Stimulated activated CD8-positive, alpha-beta memory T cell treated with anti-CD3 and anti-CD28 coated beads, Interleukin-15, amount 100 ng/mL, for 48 hours (primary cell): ENCODE results near the gene ALPL.

ENCODE experiments used
- DNase-seq, 2 donors: peaks; one replicate each; pipeline ENCODE4 v3.0.0-alpha.2; 2020; ENCODE audit warnings: low read depth in 2 of 2

ALPL gene

DNA sequence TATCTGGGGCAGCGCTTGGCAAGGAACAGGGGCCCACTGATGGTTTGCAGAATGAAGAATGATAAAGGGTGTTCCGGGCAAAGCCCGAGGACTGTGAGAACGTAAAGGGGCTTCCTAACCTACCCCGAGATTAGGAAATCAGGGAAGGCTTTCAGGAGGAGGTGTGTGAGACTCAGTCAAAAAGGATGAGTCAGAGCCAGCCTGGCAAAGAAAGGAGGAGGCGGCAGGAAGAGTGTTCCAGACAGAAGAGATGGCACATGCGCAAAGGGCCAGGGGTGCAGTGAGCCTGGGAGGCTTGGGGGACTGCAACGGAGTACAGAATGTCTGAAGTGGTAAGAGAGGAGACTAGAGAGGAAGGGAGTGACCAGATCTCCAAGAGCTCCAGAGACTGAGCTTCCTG lies 89.7 kb downstream of the ALPL start:
- DNase-seq = no peak

DNA sequence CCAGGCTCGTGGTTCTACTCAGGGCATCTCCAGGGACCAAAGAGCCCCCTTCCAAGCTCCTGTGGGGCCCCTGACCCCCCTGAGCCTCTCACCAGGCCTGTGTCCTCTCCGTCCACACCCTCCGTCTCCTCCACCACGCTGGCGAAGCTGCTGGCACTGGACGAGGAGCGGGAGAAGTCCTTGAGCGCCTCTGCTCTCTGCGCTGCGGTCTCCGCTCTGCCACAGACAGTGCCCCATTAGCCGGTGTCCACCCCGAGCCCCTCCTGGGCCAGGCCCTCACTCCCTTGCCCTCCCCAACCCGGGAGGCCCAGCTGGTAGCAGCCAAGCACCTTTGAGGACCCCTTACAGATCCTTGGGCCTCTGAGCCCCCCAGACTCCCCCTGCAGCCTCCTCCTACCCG lies 90.2 kb downstream of the ALPL start:
- no peak for DNase-seq

DNA sequence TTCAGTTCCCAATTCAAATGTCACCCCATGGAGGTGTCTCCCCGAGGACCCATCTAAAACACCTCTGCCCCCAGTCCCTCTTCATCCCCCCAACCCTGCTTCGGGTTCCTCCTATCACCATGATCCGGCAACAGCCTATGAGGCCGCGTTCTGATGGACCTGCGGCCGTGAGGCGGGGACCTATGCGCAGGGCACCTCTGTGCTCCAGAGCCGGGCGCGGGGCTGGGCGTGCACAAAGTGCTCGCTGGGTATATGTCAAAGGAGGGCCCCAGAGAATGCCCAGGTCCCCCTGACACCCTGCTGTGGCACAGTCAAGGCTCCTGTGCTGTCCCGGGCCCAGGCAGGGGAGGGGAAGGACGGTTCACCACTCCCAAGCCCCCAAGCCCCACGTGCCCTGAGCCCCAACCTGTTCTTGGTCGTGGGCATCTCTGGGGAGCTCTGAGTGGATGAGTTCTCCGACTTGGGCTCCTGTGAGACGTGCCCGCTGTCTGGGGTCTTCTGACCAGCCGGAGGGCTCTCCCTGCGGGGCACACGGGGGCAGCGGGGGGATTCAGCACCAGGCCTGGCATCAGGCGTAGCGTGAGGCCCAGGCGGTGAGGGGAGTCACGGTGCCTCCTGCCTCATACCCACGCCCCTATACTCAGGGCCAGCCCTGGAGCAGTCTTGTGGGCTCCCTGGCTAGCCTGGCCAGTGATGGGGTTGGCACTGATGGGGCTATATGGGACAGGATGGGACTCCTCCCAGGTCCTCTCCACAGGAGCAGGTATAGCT lies 92.2 kb downstream of the ALPL start:
- no peak for DNase-seq

DNA sequence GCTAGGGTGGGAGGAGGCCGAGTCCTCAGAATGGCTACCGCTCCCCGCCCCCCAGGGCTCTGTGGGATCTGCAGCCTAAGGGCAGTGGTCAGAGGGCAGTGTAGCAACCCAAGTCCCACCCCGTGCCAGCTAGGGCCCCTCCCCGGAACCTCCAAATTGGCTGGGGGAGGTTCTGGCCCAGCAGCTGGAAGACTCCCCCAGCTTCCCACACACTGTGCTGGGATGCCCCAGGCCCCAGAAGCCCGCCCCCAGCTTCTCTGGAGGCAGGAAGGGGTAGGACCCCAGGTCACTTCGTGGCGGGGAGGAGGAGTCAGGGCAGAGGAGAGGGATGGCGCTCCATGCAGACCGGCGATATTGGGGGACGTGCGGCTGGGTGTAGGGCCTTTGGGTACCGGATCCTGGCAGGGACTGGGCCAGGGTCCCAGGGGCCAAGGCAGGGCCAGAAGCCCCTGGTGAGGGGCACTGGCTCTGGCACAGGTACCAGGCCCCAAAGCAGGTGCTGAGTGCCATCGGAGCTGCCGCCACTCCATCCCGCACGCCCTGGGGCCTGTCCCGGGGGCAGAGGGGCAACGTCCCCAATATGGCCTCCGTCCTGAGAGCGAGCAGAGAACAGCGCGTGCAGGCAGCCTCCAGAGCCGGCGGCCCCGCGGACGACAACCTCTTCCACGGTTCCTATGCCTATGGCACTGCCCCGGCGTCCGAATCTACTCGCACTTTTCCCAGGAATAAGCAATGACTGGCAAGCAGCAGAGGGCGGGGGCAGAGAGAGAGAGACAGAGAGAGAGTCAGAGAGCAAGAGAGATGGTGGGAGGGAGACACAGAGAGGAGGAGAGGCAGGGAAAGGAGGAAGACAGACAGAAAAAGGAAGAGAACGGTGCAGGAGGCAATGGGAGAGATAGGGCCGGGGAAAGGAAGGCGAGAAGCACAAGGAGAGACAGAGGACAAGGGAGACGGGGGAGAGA lies 94.2 kb downstream of the ALPL start:
- DNase-seq = no peak

DNA sequence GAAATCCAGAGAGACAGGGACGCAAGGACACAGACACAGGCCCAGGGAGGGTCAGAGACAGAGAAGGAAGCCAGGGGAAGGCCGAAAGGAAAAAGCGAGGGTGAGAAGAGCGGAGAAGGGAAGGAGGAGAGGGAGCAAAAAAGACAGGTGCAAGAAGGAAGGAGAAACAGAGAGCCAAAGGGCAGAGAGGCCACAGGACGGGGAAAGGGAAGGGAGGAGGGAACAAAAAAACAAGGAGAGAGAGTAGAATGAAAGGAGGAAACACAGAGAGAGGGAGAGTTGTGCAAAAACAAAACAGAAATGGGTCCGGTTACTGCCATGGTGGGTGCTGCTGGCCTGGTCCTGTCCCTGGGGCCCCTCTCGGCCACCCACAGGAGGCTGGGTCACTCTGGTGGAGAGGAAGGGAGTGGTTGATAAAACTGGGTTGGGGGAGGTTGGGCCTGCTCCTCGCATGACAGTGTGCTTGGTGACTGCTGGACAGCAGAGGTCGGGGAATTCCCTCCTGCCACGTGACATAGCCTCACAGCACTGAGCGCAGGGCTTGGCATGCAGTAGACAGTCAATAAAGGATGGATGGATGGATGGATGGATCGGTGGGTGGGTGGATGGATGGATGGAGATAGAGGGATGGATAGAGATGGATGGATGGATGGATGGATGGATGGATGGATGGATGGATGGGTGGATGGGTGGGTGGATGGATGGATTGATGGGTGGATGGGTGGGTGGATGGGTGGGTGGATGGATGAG lies 95.2 kb downstream of the ALPL start:
- no peak for DNase-seq

DNA sequence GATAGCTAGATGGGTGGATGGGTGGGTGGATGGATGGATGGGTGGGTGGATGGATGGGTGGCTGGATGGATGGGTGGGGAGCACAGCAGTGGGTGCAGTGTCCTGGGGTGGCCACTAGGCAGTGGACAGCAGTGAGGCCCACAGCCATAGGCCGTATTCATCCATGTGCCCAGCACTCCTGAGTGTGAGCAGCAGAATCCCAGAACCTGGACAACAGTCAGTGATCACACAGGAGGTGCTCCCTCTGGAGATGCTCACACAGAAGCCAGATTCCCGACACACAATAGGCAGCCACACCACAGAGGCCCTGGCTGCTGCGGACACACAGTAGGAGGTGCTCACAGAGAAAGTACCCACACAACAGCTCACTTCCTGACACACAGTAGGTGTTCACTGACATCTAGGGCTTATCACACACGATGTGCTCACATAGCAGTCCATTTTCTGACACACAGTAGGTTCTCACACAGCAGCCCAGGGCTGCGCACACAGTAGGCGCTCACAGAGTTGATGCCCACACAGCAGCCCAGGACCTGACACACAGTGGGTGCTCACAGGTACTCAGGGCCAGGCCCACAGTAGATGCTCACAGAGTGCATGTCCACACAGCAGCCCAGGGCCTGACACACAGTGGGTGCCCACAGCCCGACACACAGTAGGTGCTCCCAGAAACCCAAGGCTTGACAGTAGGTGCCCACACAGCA lies 95.9 kb downstream of the ALPL start:
- no peak for DNase-seq

DNA sequence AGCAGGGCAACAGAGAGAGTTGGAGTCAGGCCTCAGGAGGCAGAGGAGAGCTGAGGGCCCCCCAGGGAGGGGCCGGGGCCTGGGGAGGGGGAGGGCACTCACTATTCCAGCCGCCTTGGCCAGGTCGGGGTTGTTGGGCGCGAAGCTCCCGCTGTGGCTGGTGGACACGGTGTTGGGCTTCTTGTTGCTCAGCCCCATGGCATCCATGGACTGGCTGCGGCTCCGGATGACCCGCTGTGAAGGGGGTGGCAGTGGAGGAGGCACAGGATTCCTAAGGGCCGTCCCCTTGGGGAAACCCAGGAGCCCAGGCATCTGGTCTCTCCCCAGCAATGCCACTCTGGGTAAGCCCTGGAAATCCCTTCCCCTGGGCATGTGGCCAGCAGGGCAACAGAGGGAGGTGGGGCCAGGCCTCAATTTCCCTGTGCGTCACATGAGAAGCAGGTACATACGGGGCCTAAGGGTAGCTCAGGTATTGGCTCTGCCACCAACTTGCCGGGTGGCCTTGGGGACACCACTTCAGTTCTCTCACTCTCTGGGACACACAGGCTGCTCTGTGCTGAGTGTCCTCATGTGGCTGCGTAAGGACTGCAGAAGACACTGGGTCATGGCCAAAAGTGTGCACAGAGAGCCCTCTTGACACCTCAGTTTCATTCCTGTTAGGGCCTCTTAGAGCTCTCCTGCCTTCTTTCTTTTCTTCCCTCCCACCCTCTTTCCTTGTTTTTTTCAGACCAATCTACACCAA lies 96.9 kb downstream of the ALPL start:
- no peak for DNase-seq

DNA sequence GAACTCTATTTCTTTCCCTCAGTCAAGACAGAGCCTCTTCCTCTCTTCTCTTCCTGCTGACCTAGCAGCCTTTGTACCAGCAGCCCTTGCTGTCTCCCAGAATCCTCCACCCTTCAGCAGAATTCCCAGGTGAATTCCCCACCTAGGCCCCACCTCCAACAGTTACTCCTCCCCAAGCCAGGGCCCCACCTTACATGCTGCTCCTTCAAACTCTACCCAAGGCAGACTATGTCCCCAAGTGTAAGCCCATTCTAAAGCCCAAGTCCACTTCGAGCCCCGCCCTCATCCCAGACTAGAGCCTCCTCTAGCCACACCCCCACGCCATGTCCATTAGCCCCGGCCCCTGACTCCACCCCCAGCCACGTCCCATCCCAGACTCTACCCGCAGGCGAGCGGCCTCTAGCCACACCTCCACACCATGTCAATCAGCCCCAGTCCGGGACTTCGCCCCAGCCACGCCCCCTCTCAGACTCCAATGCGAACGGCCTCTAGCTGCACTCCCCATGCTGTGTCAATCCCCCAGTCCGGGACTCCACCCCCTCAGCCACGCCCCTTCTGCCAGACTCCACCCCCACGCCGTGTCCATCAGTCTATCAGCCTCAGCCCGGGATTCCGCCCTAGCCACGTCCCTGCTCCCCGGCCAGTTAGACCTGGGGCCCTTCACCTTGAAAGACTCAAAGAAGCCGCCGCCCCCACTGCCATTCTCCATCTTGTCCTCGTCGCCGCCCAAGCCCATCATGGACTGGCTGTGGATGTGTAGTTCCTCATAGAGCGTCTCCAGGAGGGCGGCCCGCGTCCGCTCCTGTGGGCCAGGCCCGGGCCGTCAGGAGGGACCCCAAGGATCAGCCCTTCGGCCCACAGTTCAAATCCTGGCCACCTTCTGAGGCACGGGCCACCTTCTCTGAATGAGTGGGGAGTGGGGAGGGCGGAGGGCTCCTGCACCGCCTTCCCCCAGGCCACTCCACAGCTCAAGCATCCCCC lies 98.6 kb downstream of the ALPL start:
- DNase-seq = peak; percentile 57 to 62

DNA sequence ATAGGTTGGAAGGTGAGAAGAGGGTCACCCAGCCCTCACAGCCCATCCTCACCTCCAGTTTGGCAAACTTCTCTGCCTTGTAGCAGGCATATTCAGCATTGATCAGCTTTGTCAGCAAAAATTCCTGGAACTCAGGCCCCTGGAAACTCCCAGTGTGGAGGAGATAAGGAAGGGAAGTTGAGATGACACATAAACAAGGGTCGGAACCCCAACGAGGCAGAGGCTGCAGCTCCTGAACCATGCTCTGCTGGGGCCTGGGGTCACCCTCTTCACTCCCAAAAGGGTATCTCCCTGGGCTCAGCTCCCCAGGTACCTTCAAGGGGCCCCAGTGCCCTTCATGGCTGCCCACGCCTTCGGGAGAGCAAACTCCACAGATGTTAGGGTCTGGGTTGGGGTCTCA lies 99.6 kb downstream of the ALPL start:
- no peak for DNase-seq

DNA sequence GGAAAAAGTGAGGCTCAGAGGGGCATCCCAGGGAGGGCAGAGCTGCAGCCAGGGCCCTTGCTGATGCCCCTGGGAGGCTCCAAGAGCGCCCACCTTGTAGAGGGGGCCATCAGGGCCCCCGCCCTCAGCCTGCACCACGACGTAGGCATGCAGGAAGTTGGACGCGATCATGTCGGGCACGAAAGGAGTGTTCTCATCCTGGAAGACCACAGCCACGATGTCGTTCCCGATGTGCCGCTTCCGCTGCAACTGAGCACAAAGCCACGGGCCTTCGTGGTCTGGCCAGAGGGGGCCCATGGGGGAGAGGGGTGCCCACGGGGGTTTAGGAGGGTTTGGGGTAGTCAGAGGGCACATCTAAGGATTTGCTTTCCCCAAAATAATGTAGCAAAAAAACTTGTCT lies 100.8 kb downstream of the ALPL start:
- no peak for DNase-seq

DNA sequence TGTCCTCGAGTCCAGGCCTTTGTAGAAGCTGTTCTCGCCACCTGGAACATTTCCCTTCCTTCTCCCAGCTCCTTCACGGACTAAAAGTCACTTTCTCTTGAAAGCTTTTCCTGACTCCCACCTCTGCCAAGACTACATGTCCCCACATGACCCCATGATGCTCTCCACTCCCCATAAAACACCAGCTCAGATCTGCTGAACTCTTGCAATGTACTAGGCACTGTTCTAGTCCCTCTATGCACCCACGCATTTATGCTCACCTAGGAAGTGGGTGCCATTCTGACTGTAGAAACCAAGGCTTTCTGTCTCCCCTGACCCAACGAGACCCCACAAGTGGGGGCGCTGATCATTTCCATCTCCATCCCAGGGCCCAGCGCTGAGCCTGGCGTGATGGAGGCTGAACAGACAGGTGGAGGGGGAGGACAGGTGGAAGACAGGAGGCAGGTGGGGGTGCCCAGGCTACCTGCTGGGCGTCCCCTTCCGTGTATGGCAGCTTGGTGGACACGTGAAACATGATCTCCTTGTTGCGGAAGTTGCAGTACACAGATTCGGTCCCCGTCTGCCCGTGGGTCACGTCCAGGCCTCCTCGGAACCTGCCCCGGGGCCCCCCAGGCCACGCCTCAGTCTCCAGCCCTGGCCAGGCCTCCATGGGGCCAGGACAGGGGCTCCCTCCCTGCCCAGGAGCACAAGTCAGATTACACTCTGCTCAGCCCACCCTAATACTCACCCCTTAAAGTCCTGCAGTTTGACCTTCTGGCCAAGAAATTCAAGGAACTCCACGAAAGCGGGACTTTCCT lies 102.0 kb downstream of the ALPL start:
- DNase-seq = no peak

DNA sequence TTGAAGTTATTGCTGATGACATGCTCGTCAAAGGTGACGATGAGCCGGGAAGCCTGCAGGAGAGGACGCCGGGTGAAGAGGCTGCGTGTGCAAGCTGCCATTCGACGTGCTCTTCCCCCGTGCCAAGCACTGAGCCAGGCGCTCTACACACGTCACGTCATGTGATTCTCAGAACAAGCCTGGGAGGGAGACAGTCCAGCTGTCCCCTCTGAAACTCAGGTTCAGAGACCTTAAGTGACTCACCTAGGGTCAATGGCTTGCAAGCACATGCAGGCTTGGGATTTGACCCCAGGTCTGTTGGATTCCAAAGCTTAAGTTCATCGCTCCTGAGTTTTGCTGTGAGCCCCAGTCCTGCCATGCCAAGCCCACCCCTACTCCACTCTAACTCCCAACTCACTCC lies 102.8 kb downstream of the ALPL start:
- no peak for DNase-seq

DNA sequence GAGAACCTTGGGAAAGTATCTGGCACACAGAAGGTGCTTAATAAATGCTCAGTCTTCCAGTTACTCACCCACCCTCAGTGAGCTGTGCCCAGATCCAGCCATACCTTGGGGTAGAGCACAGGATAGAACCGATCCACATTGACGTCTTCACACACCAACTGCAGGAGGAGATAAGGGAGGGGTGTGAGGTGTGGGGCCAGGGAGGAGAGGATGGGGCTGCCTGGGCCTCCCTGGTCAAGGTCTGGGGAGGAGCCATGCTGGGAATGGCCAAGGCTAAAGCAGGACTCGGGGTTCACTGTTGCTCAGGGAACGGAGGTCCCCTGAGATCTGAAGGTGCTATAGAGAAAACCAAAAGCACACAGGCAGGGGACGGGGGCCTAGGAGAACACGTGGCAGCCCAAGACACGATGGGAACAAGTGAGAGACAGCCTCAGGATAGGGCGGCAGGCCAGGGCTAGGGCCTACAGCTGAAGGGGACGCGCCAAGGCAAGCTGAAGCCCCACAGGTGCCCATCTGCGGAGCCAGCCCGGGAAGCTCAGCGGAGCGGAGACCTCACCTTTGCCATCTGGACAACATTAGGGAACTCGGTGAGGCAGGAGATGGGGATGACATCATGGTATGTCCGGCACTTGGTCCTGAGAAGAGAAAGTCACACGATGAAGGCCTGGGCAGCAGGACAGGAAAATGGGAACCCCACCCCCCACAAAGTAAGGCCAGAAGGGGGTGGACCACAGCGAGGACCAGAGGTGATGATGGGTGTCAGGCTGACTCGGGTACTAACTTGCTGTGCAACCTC lies 104.0 kb downstream of the ALPL start:
- DNase-seq = no peak

DNA sequence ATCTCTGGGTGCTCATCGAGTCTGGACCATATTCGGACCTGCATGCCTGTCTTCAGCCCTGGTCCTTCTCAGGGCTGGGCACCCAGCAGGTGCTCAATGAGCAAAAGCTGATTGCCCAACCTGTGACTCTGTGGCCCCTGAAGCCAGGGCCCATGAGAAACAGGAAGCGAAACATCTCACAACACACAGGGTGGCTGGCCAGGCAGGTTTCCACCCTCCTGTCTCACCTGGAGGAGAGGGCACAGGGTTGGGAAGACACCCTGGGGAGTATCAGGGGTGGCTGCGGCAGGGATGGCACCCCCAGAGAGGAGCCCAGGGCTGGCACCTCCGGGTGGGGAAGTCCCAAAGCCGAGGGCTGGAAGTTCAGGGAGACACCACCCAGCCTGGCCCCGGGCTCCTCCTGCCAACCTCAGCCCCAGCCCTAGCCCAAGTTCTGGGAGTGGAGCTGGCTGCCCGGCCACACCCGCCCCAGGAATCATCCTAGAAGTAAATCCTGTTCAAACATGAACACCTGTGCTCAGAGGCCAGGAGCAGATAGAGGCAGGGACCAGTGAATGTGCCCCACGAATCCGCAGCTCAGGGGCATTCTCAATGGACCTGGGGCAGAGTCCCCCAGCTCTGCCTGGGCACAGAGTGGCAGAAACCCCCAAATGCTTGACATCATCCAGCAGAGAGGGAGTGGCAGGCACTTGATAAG lies 105.3 kb downstream of the ALPL start:
- no peak for DNase-seq

DNA sequence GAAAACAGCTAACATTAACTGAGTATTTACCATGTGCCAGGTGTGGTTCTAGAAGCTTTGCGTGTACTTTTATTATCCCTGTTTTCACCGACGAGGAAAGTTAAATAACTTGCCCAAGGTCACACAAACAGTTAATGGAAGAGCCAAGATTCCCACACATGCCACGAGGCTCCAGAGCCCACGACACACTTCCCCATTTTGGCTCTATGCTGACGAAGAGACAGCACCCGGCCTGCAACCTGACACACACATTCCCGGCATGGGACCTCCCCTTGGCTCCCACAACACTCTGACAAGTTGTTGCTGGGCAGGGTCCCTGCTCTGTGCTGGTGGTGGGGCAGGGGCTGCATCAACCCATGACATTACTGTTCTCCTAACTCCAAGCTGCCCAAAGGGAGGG lies 107.1 kb downstream of the ALPL start:
- DNase-seq = no peak

DNA sequence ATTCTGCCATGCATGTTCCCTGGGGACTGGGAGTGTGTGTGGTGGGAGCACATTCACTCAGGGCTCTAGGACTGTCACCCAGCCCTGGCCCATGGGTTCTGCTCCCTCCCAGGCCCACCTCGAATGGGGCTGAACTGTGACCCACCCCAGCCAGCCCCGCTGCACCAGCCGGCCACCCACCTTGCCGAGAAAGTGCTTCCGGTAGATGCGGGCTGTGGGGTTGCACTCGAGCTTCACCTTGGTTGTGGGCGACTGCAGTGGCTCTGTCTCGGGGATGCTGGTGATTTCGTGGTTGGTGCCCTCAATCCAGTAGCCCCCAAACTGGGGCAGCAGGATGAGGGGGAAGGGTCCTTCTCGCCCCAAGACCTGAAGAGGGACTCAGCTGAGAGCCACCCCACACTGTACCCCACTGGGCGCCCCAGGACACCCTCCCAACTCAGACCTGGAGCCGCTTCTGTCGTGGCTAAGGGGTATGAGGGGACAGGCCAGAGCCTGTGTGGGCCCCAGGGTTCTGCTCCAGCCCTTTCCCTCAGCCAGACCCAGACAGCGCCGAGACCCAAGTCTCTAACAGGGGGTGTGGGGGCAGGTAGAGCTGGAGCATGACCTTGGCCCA lies 108.0 kb downstream of the ALPL start:
- no peak for DNase-seq

DNA sequence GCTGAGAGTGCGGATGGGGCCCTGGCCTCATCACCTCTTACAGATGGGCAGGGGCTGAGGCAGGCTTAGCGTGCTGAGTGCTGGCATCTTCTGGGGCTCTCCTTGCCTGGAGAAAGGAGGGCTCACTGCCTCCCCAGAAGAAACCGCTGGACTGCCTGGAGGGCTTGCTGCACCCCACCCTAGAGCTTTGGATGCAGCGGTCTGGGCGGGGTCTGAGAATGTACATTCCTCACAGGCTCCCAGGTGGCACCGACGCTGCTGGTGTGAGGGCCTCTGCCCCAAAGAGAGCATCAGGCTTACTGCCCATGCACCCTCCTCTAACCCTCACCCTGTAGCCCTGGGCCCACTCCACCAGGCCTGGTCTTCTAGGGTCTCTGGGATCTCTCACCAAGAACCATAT lies 108.8 kb downstream of the ALPL start:
- DNase-seq = no peak
